ENCODE results near the gene NDUFB4. TPM values are rescaled to one million over a fixed set of nuclear protein-coding genes. Genes with fewer than 3 reads are reported as not detected.

NDUFB4 gene
- total RNA-seq, 2 donors from 2014 or later: 83.3 to 159 TPM

DNA sequence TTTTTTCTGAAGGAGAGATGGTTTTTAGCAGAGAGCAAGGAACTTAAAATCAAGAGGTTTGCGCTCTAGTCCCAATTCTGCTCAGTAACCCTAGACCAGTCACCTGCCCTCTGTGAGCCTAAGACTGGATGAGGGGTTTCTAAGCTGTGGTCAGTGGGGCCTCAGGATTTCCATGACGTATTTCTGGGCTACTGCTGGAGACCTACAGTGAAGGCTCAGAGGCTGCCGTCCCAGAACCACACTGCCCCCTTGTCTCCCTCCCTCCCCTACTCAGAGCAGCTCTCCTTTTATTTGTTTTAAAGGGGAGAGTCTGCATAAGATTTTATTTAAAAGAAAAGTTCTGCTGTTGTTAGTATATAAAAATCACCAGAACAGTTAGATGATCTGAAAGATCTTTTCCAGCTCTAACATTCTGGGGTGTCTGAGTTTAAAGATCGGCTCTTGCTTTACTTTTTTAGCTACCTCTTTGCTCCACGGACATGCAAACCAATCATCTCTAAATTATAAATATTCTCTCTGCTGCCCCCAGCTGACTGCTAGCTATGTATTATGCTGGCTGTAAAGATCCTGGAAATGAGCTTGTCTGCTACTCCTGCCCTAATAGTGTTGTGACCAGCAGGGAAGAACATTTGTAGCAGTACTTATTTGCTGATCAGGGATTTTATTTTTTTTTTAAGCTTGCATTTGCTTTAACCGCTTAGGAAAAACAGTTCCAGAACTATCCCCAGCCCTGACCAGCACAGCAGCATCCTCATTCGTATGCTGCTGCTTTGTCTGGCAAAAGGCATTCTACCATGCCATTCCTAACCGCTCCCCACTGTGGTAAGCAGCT, 28.6 kb upstream of the NDUFB4 start:
- TF ChIP-seq POLR2AphosphoS5 (IDR thresholded peaks at IDR 0.05) (no peak), POLR2A (IDR thresholded peaks at IDR 0.05) (no peak)
- TF ChIP-seq, protein P1, sequence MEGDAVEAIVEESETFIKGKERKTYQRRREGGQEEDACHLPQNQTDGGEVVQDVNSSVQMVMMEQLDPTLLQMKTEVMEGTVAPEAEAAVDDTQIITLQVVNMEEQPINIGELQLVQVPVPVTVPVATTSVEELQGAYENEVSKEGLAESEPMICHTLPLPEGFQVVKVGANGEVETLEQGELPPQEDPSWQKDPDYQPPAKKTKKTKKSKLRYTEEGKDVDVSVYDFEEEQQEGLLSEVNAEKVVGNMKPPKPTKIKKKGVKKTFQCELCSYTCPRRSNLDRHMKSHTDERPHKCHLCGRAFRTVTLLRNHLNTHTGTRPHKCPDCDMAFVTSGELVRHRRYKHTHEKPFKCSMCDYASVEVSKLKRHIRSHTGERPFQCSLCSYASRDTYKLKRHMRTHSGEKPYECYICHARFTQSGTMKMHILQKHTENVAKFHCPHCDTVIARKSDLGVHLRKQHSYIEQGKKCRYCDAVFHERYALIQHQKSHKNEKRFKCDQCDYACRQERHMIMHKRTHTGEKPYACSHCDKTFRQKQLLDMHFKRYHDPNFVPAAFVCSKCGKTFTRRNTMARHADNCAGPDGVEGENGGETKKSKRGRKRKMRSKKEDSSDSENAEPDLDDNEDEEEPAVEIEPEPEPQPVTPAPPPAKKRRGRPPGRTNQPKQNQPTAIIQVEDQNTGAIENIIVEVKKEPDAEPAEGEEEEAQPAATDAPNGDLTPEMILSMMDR (IDR thresholded peaks at IDR 0.05): peak in 3 of 4 experiments; percentile 15 to 41 (median 32)
- intact Hi-C loops (cut with DNase I): loop anchor here (10.0 kb wide), 1 partner anchor 957 kb away; no protein-coding TSS in a partner anchor
- Histone ChIP-seq H3K4me1 (replicated peaks) (no peaks in the 10 kb centered on the region), H3K9me3 (no peaks in the 10 kb centered on the region), H3K4me3 (no peak overlapping the region), H3K27ac (peak overlapping the region; percentile 28 to 32), H3K36me3 (no peaks in the 10 kb centered on the region), H3K27me3 (replicated peaks; ENCODE audit: insufficient read depth) (no peaks in the 10 kb centered on the region)
- DNase-seq (ENCODE audit: low spot score): no peak
- 21% methylated on average over 8 of the region's 8 CpGs for WGBS

- intact Hi-C loops (cut with DNase I): loop anchor here (10.0 kb wide), 1 partner anchor 957 kb away; no protein-coding TSS in a partner anchor
- TF ChIP-seq, protein P1 (IDR thresholded peaks at IDR 0.05): no peak
- TF ChIP-seq POLR2AphosphoS5 (IDR thresholded peaks at IDR 0.05): no peak
- TF ChIP-seq POLR2A (IDR thresholded peaks at IDR 0.05): no peak
These were observed 28.0 kb upstream of the NDUFB4 start for GRCh38 chr3:120568202-120568531.

DNA sequence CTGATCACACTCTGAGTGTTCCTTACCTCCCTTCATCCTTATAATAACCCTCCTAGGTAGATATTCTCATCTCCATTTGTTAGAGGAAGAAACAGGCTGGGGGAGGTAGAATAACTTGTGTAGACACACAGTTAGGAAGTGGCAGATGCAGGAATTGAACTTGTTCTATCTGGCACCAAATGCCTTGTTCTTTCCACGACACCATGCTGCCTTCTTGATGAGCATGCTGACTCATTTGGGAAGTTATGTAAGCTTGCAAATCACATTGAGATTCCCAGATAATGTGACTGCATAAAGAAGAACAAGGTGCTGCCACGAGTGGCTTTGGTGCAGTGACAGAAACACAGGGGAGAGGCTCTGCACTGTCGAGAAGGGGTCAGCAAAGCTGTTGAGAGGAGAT, 27.5 kb upstream of the NDUFB4 start:
- Histone ChIP-seq H3K36me3 (no peaks in the 10 kb centered on the region), H3K9me3 (no peaks in the 10 kb centered on the region), H3K4me1 (replicated peaks) (no peaks in the 10 kb centered on the region), H3K27me3 (replicated peaks; ENCODE audit: insufficient read depth) (no peaks in the 10 kb centered on the region), H3K27ac (no peak overlapping the region), H3K4me3 (no peak overlapping the region)
- WGBS: 39% methylated on average over 3 of the region's 3 CpGs
- intact Hi-C loops (cut with DNase I): loop anchor here (10.0 kb wide), 1 partner anchor 956 kb away; no protein-coding TSS in a partner anchor
- no peak for DNase-seq (ENCODE audit: low spot score)
- TF ChIP-seq, protein P1 (IDR thresholded peaks at IDR 0.05): no peak
- TF ChIP-seq POLR2AphosphoS5 (IDR thresholded peaks at IDR 0.05) (no peak), POLR2A (IDR thresholded peaks at IDR 0.05) (no peak)

More at GRCh38 chr3:120568202-120568531, 28.0 kb upstream of the NDUFB4 start:
- no peaks in the 10 kb centered on the region for H3K9me3 ChIP-seq
- DNase-seq (ENCODE audit: low spot score): no peak
- peak overlapping the region in 1 of 2 donors; percentile 28 for H3K27ac ChIP-seq
- no peaks in the 10 kb centered on the region for H3K4me1 ChIP-seq (replicated peaks)
- no peak overlapping the region for H3K4me3 ChIP-seq
- H3K36me3 ChIP-seq: no peaks in the 10 kb centered on the region
- H3K27me3 ChIP-seq (replicated peaks; ENCODE audit: insufficient read depth): no peaks in the 10 kb centered on the region
- WGBS: 67% methylated on average over 3 of the region's 3 CpGs

DNA sequence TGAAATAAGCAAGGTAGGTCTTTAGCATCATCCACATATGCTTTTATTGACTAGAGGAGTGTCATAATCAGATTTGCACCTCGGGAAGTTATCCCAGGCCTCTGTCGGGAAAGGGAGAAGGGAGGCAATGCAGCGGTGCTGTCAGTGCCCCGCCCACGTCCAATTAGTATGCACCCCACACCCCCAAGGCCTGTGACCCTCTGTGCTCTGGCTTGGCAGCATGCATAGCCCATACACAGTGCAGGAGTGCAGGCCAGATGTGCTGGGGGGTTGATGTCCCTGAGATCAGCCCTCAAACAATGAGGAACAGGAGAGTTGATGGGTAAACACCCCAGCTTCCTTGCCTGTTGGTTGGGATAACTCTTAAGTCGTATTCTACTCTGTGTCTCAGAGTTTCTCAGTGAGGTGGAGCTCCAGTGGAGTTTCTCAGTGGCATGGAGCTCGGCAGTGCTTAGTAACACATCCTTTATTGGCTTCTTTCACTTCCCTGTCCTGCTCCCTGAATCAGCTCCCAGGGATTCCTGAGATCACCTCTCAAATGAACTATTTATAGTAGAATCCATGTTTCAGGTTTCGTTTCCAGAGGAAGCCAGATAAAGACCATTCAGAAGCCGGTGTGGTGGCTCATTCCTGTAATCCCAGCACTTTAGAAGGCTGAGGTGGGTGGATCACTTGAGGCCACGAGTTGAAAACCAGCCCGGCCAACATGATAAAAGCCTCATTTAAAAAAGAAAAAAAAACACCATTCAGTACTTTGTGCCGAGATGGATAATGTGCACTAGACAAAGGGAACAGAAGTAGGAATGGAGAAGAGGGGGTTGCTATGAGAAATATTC, 26.7 kb upstream of the NDUFB4 start:
- Histone ChIP-seq H3K36me3 (no peaks in the 10 kb centered on the region), H3K27ac (no peak overlapping the region), H3K27me3 (replicated peaks; ENCODE audit: insufficient read depth) (no peaks in the 10 kb centered on the region), H3K9me3 (no peaks in the 10 kb centered on the region), H3K4me1 (replicated peaks) (no peaks in the 10 kb centered on the region), H3K4me3 (no peak overlapping the region)
- 55% methylated on average over 12 of the region's 12 CpGs for WGBS
- intact Hi-C loops (cut with DNase I): loop anchor here (10.0 kb wide), 1 partner anchor 955 kb away; no protein-coding TSS in a partner anchor
- TF ChIP-seq POLR2A (IDR thresholded peaks at IDR 0.05) (no peak), POLR2AphosphoS5 (IDR thresholded peaks at IDR 0.05) (no peak)
- TF ChIP-seq, protein P1 (IDR thresholded peaks at IDR 0.05): no peak
- no peak for DNase-seq (ENCODE audit: low spot score)
